ENCODE measurements around the gene TMC4. TPM values are rescaled to one million over a fixed set of nuclear protein-coding genes. Genes with fewer than 3 reads are reported as not detected.
A peak's percentile ranks its signal among the peaks of the same experiment; 100 is the strongest.

Gene TMC4
- polyA plus RNA-seq, 1 of the 3 experiments (the other 2 are of a cell fraction), result 2.8 TPM

GRCh38 chr19:54209058-54209810, 36.3 kb upstream of the TMC4 start:
- no peaks in the 10 kb centered on the region for H3K9me3 ChIP-seq
- H3K27me3 ChIP-seq (ENCODE audit: insufficient read depth), result no peaks in the 10 kb centered on the region
- H3K4me1 ChIP-seq (ENCODE audit: control insufficient read depth in 1 of 2, insufficient read depth in 2 of 2, low read depth in 1 of 2, low read length in 1 of 2), result peaks cover 25 to 43% of the 10 kb centered on the region in 2 experiments
- H3F3A ChIP-seq (replicated peaks; ENCODE audit: insufficient read depth), result peaks cover 57% of the 10 kb centered on the region
- 59% methylated on average over 19 of the region's 24 CpGs for WGBS (ENCODE audit: low lambda C conversion rate)
- H3K4me3 ChIP-seq (ENCODE audit: low read depth in 2 of 2, low read length in 1 of 2), result no peak overlapping the region
- DNase-seq, result peak; percentile 62
- peak overlapping the region; percentile 43 for H3K4me2 ChIP-seq
- ChIA-PET POLR2A (interaction anchor here (0.6 to 4.5 kb wide), 2 partner anchors 8 to 358 kb away, joined by 5 to 27 read pairs; partner anchors contain the start of gene RPS9), CTCF (no interaction called here)
- no peaks in the 10 kb centered on the region for H3K9me2 ChIP-seq
- H2AFZ ChIP-seq (ENCODE audit: low read depth), result no peak overlapping the region
- peaks cover 73% of the 10 kb centered on the region for H4K20me1 ChIP-seq (ENCODE audit: insufficient read depth)
- H3K27ac ChIP-seq (ENCODE audit: low read depth in 2 of 2, low read length in 1 of 2), result peak overlapping the region; percentile 55 to 72
- no peak overlapping the region; the same call in 1 of the 2 replicates for H3K9ac ChIP-seq
- peaks cover 36 to 42% of the 10 kb centered on the region in 2 experiments for H3K36me3 ChIP-seq (replicated peaks in 1 of 2; ENCODE audit: control insufficient read depth in 1 of 2, insufficient read depth in 2 of 2, low read length in 1 of 2)
- TF ChIP-seq JUND (IDR thresholded peaks at IDR 0.05) (0 out of 2 replicates have a peak, but pooled peaks have one; percentile 5), MAX (IDR thresholded peaks at IDR 0.05; ENCODE audit: low read depth) (no peak)
- peaks cover 48% of the 10 kb centered on the region for H3K79me2 ChIP-seq (ENCODE audit: insufficient read depth)

GRCh38 chr19:54208784-54209057, 35.8 kb upstream of the TMC4 start:
- H3K9ac ChIP-seq, result no peak overlapping the region
- H3K9me3 ChIP-seq, result no peaks in the 10 kb centered on the region

GRCh38 chr19:54207983-54208783, 35.2 kb upstream of the TMC4 start:
- Histone ChIP-seq H3F3A (replicated peaks; ENCODE audit: insufficient read depth) (peaks cover 62% of the 10 kb centered on the region), H2AFZ (ENCODE audit: low read depth) (no peak overlapping the region), H4K20me1 (ENCODE audit: insufficient read depth) (peaks cover 84% of the 10 kb centered on the region), H3K9me2 (no peaks in the 10 kb centered on the region), H3K27ac (ENCODE audit: low read depth in 2 of 2, low read length in 1 of 2) (peak overlapping the region in 1 of 2 experiments; percentile 55; a peak in 2 of 4 replicates), H3K9ac (no peak overlapping the region), H3K9me3 (no peaks in the 10 kb centered on the region), H3K4me2 (peak overlapping the region; percentile 43; the same call in 1 of the 2 replicates), H3K36me3 (replicated peaks in 1 of 2; ENCODE audit: control insufficient read depth in 1 of 2, insufficient read depth in 2 of 2, low read length in 1 of 2) (peaks cover 46 to 52% of the 10 kb centered on the region in 2 experiments), H3K4me3 (ENCODE audit: low read depth in 2 of 2, low read length in 1 of 2) (no peak overlapping the region), H3K4me1 (ENCODE audit: control insufficient read depth in 1 of 2, insufficient read depth in 2 of 2, low read depth in 1 of 2, low read length in 1 of 2) (peaks cover 35 to 49% of the 10 kb centered on the region in 2 experiments), H3K27me3 (ENCODE audit: insufficient read depth) (no peaks in the 10 kb centered on the region), H3K79me2 (ENCODE audit: insufficient read depth) (peaks cover 58% of the 10 kb centered on the region)
- ChIA-PET CTCF (no interaction called here), POLR2A (interaction anchor here (0.9 to 4.5 kb wide), 2 partner anchors 7 to 15 kb away, joined by 3 to 27 read pairs; partner anchors contain the start of genes LILRB3 and RPS9)
- WGBS (ENCODE audit: low lambda C conversion rate), result 94% methylated on average over 11 of the region's 18 CpGs
- TF ChIP-seq SIN3A (IDR thresholded peaks at IDR 0.05; ENCODE audit: borderline replicate concordance, low read depth, low read length), result no peak; the same call in 1 of the 2 replicates
- peak; percentile 35; the same call in 1 of the 2 replicates for TF ChIP-seq POLR2AphosphoS5 (IDR thresholded peaks at IDR 0.05; ENCODE audit: low read depth, low read length)
- DNase-seq, result no peak

More at GRCh38 chr19:54208784-54209057, 35.8 kb upstream of the TMC4 start:
- no peaks in the 10 kb centered on the region for H3K27me3 ChIP-seq (ENCODE audit: insufficient read depth)
- 75% methylated on average over 8 of the region's 8 CpGs for WGBS (ENCODE audit: low lambda C conversion rate)
- peaks cover 30 to 44% of the 10 kb centered on the region in 2 experiments for H3K4me1 ChIP-seq (ENCODE audit: control insufficient read depth in 1 of 2, insufficient read depth in 2 of 2, low read depth in 1 of 2, low read length in 1 of 2)
- H3K4me3 ChIP-seq (ENCODE audit: low read depth in 2 of 2, low read length in 1 of 2), result no peak overlapping the region
- DNase-seq, result no peak
- TF ChIP-seq POLR2AphosphoS5 (IDR thresholded peaks at IDR 0.05; ENCODE audit: low read depth, low read length) (0 out of 2 replicates have a peak, but pooled peaks have one; percentile 9), PBX3 (IDR thresholded peaks at IDR 0.05) (no peak), RAD21 (IDR thresholded peaks at IDR 0.05; ENCODE audit: low read length) (no peak)
- peak overlapping the region; percentile 43; the same call in 1 of the 2 replicates for H3K4me2 ChIP-seq
- H3F3A ChIP-seq (replicated peaks; ENCODE audit: insufficient read depth), result peaks cover 57% of the 10 kb centered on the region
- peaks cover 53% of the 10 kb centered on the region for H3K79me2 ChIP-seq (ENCODE audit: insufficient read depth)
- H3K36me3 ChIP-seq (replicated peaks in 1 of 2; ENCODE audit: control insufficient read depth in 1 of 2, insufficient read depth in 2 of 2, low read length in 1 of 2), result peaks cover 41 to 47% of the 10 kb centered on the region in 2 experiments
- H3K27ac ChIP-seq (ENCODE audit: low read depth in 2 of 2, low read length in 1 of 2), result peak overlapping the region; percentile 55 to 72; a peak in 2 of 4 replicates
- peaks cover 79% of the 10 kb centered on the region for H4K20me1 ChIP-seq (ENCODE audit: insufficient read depth)
- POLR2A ChIA-PET, result interaction anchor here (0.6 to 4.5 kb wide), 2 partner anchors 8 to 358 kb away, joined by 5 to 27 read pairs; partner anchors contain the start of gene RPS9
- no peak overlapping the region for H2AFZ ChIP-seq (ENCODE audit: low read depth)
- CTCF ChIA-PET, result no interaction called here
- no peaks in the 10 kb centered on the region for H3K9me2 ChIP-seq

Data from SK-N-SH (cell line).